SK-N-SH treated with all-trans-retinoic acid at 6 μM for 48 hours (cell line): ENCODE data around the gene COL23A1.
"Not testable (repeated sequence)": the region's sequence is repeated elsewhere in the genome, so short reads cannot be mapped to it uniquely, and the experiment has no call there.

Source experiments
- ATAC-seq: fragments of 200-7000 bp; cut with Tn5 transposase; 3 replicates; pipeline ENCODE4 v1.9.1; 2020; ENCODE audit warnings: mild to moderate bottlenecking, moderate library complexity
- ARNTL ChIP-seq: fragments of 450-650 bp; formaldehyde crosslinking; IDR thresholded peaks from 2 replicates; pipeline ENCODE4 v1.5.0; 2020; ENCODE audit warnings: low read depth, mild to moderate bottlenecking, moderate library complexity, borderline replicate concordance
- BACH2 ChIP-seq: fragments of 250-450 bp; sonication (Bioruptor Pico); IDR thresholded peaks from 2 replicates; pipeline ENCODE4 v1.9.0; 2021; ENCODE audit warnings: mild to moderate bottlenecking, borderline replicate concordance
- CSDC2 ChIP-seq: fragments of 250-450 bp; sonication (Bioruptor Pico); IDR thresholded peaks from 2 replicates; pipeline ENCODE4 v1.5.0; 2020; ENCODE audit warnings: mild to moderate bottlenecking, moderate library complexity
- ESRRG ChIP-seq: fragments of 250-450 bp; sonication (Bioruptor Pico); IDR thresholded peaks from 2 replicates; pipeline ENCODE4 v1.6.1; 2021; ENCODE audit warnings: mild to moderate bottlenecking
- GLIS3 ChIP-seq: fragments of 250-450 bp; sonication (Bioruptor Pico); IDR thresholded peaks from 2 replicates; pipeline ENCODE4 v1.5.0; 2020; ENCODE audit warnings: mild to moderate bottlenecking, moderate library complexity
- ISL1 ChIP-seq: fragments of 250-450 bp; sonication (Bioruptor Pico); IDR thresholded peaks from 2 replicates; pipeline ENCODE4 v2.1.2; 2022; ENCODE audit warnings: mild to moderate bottlenecking, moderate library complexity
- OSR1 ChIP-seq: fragments of 250-450 bp; sonication (Bioruptor Pico); IDR thresholded peaks from 2 replicates; pipeline ENCODE4 v1.8.0; 2022; ENCODE audit warnings: moderate library complexity, mild to moderate bottlenecking, inconsistent platforms
- PATZ1 ChIP-seq: fragments of 250-450 bp; sonication (Bioruptor Pico); IDR thresholded peaks from 2 replicates; pipeline ENCODE4 v1.8.0; 2020; ENCODE audit warnings: mild to moderate bottlenecking, moderate library complexity, borderline replicate concordance
- POU6F1 ChIP-seq: fragments of 250-450 bp; sonication (Bioruptor Pico); IDR thresholded peaks from 2 replicates; pipeline ENCODE4 v1.8.0; 2021; ENCODE audit warnings: low read depth, mild to moderate bottlenecking, moderate library complexity, borderline replicate concordance
- PPARA ChIP-seq: fragments of 250-450 bp; sonication (Bioruptor Pico); IDR thresholded peaks from 2 replicates; pipeline ENCODE4 v1.5.0; 2020; ENCODE audit warnings: mild to moderate bottlenecking, borderline replicate concordance
- RARB ChIP-seq: fragments of 250-450 bp; sonication (Bioruptor Pico); IDR thresholded peaks from 2 replicates; pipeline ENCODE4 v1.8.0; 2021; ENCODE audit warnings: mild to moderate bottlenecking, moderate library complexity
- SNAI2 ChIP-seq: fragments of 250-450 bp; sonication (Bioruptor Pico); IDR thresholded peaks from 2 replicates; pipeline ENCODE4 v1.5.0; 2020; ENCODE audit warnings: mild to moderate bottlenecking, moderate library complexity
- TCF4 ChIP-seq: fragments of 250-450 bp; sonication (Bioruptor Pico); IDR thresholded peaks from 2 replicates; pipeline ENCODE4 v1.8.0; 2021; ENCODE audit warnings: mild to moderate bottlenecking, moderate library complexity, borderline replicate concordance
- TOX ChIP-seq: fragments of 250-450 bp; sonication (Bioruptor Pico); IDR thresholded peaks from 2 replicates; pipeline ENCODE4 v1.8.0; 2021; ENCODE audit warnings: mild to moderate bottlenecking, moderate library complexity, borderline replicate concordance
- TSHZ2 ChIP-seq: fragments of 250-450 bp; sonication (Bioruptor Pico); IDR thresholded peaks from 2 replicates; pipeline ENCODE4 v1.5.0; 2020; ENCODE audit warnings: mild to moderate bottlenecking, moderate library complexity
- ZC3H10 ChIP-seq: fragments of 250-450 bp; sonication (Bioruptor Pico); IDR thresholded peaks from 2 replicates; pipeline ENCODE4 v1.5.1; 2021; ENCODE audit warnings: mild to moderate bottlenecking, moderate library complexity
- ZFP3 ChIP-seq: fragments of 250-450 bp; sonication (Bioruptor Pico); IDR thresholded peaks from 2 replicates; pipeline ENCODE4 v1.5.0; 2020; ENCODE audit warnings: mild to moderate bottlenecking, moderate library complexity
- ZFP30 ChIP-seq: fragments of 450-650 bp; formaldehyde crosslinking; IDR thresholded peaks from 2 replicates; pipeline ENCODE4 v1.5.0; 2022; ENCODE audit warnings: mild to moderate bottlenecking, moderate library complexity
- ZNF565 ChIP-seq: fragments of 450-650 bp; formaldehyde crosslinking; conservative IDR thresholded peaks from 2 replicates; pipeline ENCODE4 v1.5.0; 2020; ENCODE audit warnings: low read depth, mild to moderate bottlenecking, moderate library complexity
- ZNF70 ChIP-seq: fragments of 450-650 bp; formaldehyde crosslinking; IDR thresholded peaks from 2 replicates; pipeline ENCODE4 v1.5.0; 2020; ENCODE audit warnings: mild to moderate bottlenecking, moderate library complexity
- ZNF8 ChIP-seq: fragments of 450-650 bp; formaldehyde crosslinking; IDR thresholded peaks from 2 replicates; pipeline ENCODE4 v1.5.0; 2020; ENCODE audit warnings: mild to moderate bottlenecking, moderate library complexity

Gene COL23A1

GRCh38 chr5:178372142-178372571, 218.0 kb downstream of the COL23A1 start (continued):
- TF ChIP-seq TOX (CRISPR knock-in tag) = no peak
- TF ChIP-seq ZC3H10 (CRISPR knock-in tag) = no peak
- no peak for TF ChIP-seq ZNF8 (CRISPR knock-in tag)
- no peak for TF ChIP-seq PATZ1 (CRISPR knock-in tag)
- no peak for TF ChIP-seq CSDC2 (CRISPR knock-in tag)
- no peak for TF ChIP-seq ZNF565 (CRISPR knock-in tag)
- no peak for TF ChIP-seq ISL1 (CRISPR knock-in tag)

GRCh38 chr5:178371362-178372111, 218.7 kb downstream of the COL23A1 start:
- TF ChIP-seq BACH2 (CRISPR knock-in tag) (no peak), ESRRG (CRISPR knock-in tag) (no peak), CSDC2 (CRISPR knock-in tag) (no peak)
- no peak for ATAC-seq

- no peak for ATAC-seq
- TF ChIP-seq RARB (CRISPR knock-in tag) = no peak
- no peak for TF ChIP-seq ZFP3 (CRISPR knock-in tag)
- no peak for TF ChIP-seq TCF4 (CRISPR knock-in tag)
- no peak for TF ChIP-seq ZNF8 (CRISPR knock-in tag)
- TF ChIP-seq ZFP30 (CRISPR knock-in tag) = no peak
- no peak for TF ChIP-seq ZNF565 (CRISPR knock-in tag)
- TF ChIP-seq TOX (CRISPR knock-in tag) = no peak
- no peak for TF ChIP-seq OSR1 (CRISPR knock-in tag)
- no peak for TF ChIP-seq ZC3H10 (CRISPR knock-in tag)
- TF ChIP-seq BACH2 (CRISPR knock-in tag) = no peak
- TF ChIP-seq ESRRG (CRISPR knock-in tag) = no peak
- TF ChIP-seq ZNF70 = no peak
- TF ChIP-seq ARNTL (CRISPR knock-in tag) = no peak
- no peak for TF ChIP-seq POU6F1 (CRISPR knock-in tag)
- TF ChIP-seq ISL1 (CRISPR knock-in tag) = no peak
- TF ChIP-seq SNAI2 (CRISPR knock-in tag) = no peak
- TF ChIP-seq TSHZ2 (CRISPR knock-in tag) = no peak
- no peak for TF ChIP-seq PPARA (CRISPR knock-in tag)
- TF ChIP-seq GLIS3 (CRISPR knock-in tag) = no peak
Observed at GRCh38 chr5:178370102-178370501, 220.1 kb downstream of the COL23A1 start.

- not testable (repeated sequence) for ATAC-seq
Observed at GRCh38 chr5:178369469-178369868, 220.7 kb downstream of the COL23A1 start.
